ENCODE results near the gene NUTM1.
A peak's percentile ranks its signal among the peaks of the same experiment; 100 is the strongest.
"Not testable (repeated sequence)": the region's sequence is repeated elsewhere in the genome, so short reads cannot be mapped to it uniquely, and the experiment has no call there.

The NUTM1 gene

DNA sequence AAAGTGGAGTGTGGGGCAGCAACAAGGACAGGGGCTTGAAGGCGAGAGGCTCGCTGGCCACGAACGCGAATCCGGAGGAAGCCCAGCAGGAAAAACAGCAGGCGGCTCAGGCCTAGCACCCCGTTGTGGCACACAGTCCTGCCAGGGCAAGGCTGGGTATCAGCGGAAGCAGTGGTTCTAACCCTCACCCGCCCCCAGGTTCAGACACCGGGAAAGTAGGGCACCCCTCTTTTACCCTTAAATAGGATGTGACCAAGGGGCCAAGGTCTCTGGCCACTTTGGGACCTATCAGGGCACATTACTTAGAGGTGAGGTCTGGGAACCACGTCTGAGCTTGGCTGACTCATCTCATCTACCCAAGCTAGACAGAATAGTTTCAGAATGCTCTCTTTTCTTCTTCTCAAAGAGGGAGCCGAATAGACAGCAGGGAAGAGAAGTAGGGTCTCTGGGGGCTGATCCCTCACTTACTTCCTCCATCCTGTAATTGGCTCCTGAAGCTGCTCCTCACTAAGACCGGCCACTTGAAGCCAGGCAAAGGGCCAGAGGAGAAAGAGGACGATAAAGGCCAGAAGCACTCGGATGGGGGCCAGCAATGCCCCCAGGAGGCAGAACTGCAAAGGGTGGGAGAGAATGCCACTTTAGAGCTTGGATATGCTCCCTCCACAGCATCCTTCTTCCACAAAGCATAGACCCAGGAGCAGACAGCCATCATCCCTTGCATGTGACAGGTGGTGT, 22.1 kb downstream of the NUTM1 start:
- peak in 1 of 3 donors; percentile 13 for DNase-seq

DNA sequence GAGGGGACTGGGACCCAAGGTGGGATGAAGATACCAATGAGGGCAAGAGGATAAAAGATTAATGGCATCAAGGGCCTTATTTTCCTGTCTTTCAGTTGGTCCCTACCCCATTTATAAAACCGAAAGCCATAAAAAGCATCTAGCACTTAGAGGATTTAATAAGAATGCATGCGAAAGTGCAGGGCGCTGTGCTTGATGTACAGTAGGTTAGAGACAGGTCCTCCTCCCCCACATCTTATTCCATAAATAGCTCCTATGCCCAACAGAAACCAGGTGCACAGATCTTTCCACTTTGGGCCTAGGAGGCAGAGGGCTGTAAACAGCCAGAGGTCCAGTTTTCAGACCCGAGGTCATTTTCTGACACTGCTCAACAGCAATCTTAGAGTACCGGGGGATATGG, 22.7 kb downstream of the NUTM1 start:
- DNase-seq: no peak

DNA sequence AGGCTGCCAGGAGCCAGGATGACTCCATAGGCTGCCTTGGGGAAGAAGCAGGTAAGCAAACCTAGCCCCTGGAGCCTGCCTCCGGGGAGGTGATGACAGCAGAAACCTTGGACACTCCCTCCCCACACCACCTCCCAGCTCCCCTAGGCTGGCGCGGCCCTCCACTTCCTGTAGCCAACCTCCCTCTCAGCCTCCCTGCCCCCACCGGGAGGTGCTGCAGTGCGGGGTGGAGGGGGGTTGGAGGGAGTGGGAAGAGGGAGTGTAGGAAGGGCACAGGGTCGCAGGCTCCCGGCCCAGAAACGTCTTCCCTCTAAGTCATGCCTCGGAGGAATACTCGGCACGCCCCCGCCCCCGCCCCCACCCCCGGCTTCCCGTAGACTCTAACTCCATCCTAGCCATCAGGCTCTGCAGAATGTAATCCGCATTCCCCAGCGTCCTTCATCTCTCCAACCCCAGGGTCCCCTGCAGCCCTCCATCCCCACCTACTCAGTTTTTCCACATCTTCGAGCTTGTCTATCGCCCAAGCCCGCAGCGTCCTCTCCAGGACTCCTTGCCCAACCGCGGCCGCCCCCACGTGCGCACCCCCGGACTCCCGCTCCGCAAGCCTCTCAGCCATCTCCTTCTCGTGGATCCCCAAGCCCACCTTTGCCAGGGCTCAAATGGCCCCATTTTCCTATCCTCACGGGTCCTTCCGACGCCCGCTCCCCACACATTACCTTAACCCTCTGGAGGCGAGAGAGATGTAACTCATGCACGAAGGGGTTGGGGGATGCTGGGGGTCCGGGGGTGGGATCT, 23.4 kb downstream of the NUTM1 start:
- peak; percentile 22 to 55 (median 37) for DNase-seq

DNA sequence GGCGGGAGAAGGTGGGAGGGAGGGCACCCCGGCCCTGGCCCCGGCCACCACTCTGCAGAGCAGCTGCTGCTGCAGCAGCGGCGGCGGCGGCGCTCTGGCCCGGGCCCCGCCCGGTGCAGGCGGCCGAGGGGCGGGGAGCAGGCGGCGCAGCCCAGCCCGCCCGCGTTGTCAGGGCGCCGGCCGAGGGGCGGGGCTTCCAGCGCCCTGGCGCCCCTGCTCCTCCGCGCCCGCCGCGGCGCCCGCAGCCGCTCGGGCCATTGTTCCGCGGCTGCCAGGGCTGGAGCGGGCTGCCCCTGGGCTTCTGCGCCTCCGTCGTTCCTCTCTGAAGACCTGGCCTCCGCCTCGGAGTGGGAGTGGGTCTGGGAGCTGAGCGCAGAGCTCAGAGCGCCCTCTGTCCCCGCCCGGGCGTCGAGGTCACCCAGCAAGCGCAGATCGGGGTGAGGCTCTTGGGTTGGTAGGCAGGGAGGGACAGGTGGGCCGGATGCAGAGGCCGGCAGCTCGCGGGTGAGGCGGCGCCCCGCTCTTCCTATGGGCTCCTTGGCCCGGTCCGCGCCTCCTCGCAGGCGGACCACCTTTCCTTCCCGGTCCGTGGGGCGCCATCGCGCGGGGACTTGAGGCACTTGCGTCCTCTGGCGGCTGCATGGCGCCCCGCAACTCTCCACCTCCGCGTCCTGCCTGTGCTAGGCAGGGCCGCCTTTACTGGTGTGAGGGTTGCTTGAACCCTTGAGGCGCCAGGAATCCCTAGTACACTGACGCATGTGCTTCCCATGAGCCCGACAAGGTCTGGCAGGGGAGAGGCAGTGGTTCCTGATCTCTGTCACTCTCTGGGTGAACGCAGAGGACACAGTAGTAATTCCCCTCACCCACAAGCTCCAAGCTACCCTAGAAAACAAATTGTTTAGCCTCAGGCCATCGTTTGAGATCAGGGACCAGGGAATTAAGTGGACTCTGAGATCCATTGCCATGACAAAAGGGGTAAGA, 24.3 kb downstream of the NUTM1 start, which contains the start of gene LPCAT4:
Gene LPCAT4, minus strand, starts transcription at position 96 of the 981 bp plus-strand sequence. CDS start 96 bp downstream, outside the sequence.
- peak; percentile 88 to 98 (median 93) for DNase-seq

DNA sequence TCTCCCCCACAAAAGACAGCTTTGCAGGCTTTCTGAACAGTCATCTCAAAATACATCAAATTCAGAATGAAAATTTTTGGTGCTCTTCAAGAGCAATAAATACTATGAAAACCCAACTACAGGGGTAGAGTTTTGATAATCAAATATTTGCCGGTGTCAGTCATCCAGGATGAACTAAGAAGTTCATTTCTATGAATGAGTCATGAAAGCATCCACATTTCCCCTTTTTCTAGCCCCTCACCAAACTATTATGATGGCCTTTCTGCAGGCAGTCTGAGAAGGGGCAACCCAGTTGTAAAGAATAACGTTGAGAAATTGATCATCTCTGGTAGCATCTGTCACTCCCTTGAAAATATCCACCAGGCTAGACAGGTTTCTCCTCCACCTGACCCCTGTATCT, 27.0 kb downstream of the NUTM1 start:
- no peak for DNase-seq

DNA sequence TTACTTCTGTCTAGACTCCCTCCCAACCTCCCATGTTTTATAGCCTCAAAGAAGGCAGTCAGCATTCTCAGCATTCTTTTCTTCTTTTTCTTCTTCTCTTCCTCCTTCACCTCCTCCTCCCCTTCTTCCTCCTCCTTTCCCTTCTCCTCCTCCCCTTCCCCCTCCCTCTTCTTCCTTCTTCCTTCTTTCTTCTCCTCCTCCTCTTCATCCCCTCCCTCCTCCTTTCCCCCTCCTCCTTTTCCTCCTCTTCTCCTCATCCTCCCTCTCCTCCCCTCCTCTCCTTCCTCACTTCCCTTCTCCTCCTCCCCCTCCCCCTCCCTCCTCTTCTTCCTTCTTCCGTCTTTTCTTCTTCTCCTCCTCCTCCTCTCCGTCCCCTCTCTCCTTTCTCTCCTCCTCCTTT, 27.5 kb downstream of the NUTM1 start:
- DNase-seq: no peak

DNA sequence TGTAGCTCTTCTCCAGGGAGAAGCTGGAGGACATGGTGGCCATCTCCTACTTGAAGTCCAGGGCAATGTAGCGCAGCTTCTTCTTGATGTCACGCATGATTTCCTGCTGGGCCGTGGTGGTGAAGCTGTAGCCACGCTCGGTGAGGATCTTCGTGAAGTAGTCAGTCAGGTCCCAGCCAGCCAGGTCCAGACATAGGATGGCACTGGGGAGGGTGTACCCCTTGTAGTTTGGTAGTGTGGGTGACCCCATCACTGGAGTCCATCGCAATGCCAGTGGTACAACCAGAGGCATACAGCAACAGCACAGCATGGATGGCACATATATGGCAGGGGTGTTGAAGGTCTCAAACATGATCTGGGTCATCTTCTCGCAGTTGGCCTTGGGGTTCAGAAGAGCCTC, 30.8 kb downstream of the NUTM1 start:
- no peak for DNase-seq

DNA sequence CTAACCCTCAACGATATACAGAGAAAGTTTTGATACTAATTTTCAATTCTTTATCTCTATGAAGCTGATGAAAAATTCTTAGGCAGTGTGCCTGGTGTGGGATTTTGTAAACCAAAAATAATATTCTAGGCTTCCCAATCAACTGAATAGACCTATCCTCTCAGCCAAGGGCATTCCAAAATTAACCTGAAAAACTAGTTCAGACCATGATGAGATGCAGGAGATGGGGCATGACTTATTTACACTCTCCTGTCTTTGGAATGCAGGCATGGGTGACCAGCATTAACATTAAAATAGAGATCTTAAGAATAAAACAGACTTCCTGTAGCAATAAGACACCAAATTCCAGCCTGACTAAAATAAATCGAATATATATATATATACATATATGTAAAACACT, 31.7 kb downstream of the NUTM1 start:
- DNase-seq: no peak

DNA sequence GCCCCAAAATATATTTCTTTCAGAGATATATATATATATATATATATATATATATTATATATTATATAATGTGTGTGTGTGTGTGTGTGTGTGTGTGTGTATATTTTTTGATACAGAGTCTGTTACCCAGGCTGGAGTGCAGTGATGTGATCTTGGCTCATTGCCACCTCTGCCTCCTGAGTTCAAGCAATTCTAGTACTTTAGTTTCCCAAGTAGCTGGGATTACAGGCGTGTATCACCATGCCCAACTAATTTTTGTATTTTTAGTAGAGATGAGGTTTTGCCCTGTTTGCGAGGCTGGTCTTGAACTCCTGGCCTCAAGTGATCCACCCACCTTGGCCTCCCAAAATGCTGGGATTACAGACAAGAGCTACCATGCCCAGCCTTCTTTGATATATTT, 32.4 kb downstream of the NUTM1 start:
- not testable (repeated sequence) for DNase-seq

DNA sequence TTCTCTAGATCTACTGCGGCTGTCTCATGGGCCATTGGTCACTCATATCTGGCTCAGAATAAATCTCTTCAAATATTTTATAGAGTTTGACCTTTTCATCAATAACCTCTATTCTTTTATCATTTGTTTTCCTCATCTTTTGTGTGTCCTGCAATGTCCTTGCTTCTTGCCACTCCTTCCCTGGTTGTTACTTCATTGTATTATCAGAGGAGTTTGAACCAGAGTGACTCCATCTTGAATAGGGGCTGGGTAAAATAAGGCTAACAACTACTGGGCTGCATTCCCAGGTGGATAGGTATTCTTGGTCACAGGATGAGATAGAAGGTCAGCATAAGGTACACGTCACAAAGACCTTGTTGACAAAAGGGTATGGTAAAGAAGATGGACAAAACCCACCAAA, 33.7 kb downstream of the NUTM1 start:
- no peak for DNase-seq

DNA sequence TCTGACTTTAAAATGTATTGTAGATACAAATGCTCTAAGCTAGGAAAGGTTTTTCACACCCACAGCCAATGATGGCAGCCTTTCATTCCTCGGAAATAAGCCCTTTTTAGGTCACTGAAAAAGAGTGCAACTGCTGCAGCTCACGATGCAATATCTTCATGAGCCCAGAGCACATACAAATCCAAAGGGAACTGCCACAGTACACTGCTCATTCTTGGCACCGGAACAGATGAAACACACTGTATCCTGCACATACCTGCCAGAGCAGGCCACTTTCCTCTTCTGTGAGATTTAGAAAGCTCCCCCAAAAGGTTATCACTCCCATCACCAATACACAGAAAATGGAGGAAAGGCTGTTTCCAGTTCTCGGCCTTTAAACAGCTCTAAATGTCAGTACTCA, 37.4 kb downstream of the NUTM1 start:
- not testable (repeated sequence) for DNase-seq

DNA sequence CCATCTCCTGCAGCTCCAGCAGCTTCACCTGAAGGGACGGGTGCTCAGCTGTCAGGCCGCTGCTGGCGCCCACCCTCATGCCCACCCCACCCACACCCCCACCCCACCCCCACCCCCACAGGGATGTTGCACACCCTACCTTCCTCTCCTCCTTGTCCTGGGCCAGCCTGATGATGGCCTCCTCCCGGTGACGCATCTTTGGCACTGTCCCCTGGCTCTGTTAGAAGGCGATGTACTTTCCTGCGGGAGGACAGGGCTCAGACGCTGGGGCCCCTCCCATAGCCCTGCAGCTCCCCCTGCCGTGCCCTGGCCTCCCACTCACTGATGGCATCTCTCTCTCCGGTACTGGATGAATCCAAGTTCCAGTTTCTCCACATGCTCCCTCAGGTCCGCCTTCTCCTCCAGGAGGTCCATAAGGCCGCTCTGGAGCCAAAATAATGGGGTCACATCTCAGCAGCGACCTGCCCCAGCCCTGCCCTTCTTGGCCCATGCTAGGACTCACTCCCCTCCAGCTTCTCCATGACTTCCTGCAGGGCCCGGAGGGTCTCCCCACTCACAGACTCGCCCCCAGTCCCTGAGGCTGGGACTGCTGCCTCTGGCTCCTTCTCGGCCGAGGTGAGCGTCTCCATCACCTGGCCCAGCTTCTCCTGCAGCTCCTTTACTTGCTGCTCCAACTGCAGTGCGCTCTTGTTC, 38.9 kb downstream of the NUTM1 start:
- not testable (repeated sequence) for DNase-seq

DNA sequence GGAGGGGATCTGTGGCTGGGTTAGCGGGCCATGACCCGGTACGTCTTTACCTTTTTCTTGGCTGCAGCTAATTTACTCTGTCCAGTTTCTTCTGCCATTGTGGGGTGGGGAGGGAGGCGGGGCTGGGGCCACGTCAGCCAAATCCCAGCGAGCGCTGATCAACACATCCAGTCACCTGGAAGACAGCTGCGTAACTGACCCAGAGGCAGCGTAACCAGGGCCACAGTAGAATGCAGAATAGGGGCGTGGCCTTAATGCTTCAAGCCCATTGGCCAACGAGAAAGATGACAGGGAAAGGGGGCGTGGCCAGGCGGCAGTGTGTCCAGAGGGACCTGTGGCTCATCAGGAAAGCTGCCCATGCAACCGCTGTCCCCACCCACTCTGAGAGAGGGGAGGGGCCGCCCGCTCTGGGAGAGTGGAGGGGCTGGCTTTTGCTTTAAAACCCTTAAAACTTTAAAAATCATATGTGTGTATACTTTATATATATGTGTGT, 46.5 kb downstream of the NUTM1 start:
- not testable (repeated sequence) for DNase-seq

DNA sequence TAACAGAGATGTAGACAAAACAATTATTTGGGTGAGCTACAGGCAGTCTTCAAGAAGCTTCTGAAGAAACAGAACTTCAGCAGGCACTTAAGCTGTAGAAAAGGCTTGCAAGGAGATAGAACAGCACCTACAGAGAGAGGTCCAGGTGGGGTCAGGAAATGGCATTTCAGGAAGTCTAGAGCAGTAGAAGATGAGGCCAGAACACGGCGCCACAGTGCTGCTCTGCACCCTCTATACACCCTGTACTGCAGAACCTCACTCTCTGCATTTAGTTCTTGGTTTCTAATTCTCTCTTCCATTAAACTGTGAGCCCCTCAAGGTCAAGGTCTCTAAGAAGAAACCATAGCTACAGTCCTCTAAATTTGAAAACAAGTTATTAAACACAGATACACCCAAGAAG, 49.9 kb downstream of the NUTM1 start:
- DNase-seq: not testable (repeated sequence)

DNA sequence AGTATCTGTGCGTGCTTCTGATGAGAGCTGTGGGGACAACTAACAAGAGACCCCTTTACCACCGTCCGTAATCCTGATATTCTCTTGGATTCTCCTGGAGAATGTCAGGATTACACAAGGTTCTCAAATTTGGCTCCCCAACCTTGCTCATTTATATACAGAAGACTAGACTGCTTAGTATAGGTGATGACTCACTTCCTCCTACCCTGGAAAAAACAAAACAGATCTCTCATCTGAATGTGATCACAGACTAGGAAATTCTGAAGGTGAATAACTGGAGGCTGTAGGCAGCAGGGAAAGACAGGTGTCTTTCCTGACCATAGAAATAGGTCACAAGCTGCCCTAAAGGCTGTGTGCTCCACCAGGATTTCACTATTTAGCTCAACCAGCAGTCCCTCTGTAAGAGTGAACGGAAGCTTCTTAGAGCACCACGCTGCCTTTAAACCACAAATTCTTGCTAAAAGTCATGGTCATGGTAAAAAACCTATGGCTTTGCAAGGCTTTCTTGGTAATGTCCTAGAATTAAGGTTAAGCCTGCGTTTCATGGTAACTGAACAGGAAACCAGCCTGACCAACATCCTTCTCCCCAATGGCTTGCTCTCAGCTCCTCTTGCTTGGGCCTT, 54.6 kb downstream of the NUTM1 start:
- not testable (repeated sequence) for DNase-seq

DNA sequence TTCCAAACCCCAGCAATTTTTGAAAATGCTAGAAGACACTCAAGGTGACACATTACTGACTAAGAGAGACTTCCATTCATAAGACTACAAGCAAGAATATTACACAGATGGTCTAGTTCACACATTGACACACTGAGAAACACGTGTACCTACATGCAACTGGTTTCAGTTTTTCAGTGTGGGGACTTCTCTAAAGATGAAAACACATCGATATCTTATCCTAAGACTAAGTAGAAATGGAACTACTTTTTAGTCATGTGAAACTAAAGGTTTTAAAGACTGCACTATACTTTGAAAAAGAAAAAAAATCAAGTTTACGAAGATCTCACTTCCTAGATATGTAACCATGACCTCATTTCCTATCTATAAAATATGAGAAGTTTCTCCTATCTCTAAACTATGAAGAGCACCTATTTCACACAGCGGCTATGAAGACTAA, 60.1 kb downstream of the NUTM1 start:
- DNase-seq: not testable (repeated sequence)

DNA sequence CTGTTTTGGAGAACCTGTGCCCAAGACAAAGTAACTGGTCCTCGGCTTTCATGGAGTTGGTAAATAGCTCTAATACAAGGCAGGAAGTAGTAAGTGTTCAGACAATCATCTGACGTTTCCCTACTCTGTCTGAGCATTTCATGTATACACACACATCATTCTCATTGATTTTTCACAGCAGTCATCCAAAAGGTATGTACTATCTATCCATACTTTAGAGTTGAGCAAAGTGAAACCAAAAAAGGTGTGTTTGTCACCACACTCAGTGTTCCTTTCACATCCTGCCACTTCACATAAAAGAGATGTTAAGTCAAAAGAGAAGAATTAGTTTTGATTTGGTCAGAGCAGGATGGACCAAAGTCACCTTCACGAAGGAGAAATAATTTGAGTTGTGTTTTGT, 60.8 kb downstream of the NUTM1 start:
- not testable (repeated sequence) for DNase-seq
